GM21723 (cell line): ENCODE results near the gene HIVEP1.

Experiments
- ATAC-seq: cut with Tn5 transposase; IDR thresholded peaks from one replicate; pipeline ENCODE4 v1.9.1; 2021; ENCODE audit warnings: mild to moderate bottlenecking, moderate library complexity; ENCODE audit not compliant: unreplicated experiment

HIVEP1 gene

GRCh38 chr6:12012038-12012557, at the start of gene HIVEP1:
HIVEP1 (plus strand) TSS chr6:12012312; CDS start chr6:12015629, 3,317 bp downstream.
- no peak for ATAC-seq

DNA sequence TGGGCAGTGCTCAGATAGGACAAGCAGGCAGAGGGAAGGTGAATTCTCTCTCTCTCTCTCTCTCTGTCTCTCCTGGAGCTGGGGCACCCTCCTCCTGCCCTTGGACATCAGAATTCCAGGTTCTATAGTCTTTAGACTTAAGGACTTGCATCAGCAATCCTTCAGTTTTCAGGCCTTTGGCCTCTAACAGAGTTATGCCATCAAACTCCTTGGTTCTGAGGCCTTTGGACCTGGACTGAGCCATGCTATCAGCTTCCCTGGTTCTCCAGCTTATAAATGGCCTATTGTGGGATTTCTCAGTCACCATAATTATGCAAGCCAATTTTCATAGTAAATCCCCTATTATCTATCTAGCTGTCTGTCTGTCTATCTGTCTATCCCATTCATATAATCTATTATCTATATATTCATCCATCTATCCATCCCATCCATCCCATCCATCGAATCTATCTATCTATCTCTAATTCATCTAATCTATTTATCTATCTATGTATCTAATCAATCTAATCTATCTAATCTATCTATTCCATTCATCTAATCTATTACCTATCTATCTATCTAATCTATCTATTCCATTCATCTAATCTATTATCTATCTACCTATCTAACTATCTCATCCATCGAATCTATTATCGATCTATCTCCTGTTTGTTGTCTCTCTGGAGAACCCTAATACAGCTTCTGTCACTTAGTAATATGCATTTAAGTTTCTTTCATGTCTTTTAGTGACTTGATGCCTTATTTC, 48.2 kb upstream of the HIVEP1 start:
- no peak for ATAC-seq

- no peak for ATAC-seq
Measured at GRCh38 chr6:11964729-11965335, 47.3 kb upstream of the HIVEP1 start.

DNA sequence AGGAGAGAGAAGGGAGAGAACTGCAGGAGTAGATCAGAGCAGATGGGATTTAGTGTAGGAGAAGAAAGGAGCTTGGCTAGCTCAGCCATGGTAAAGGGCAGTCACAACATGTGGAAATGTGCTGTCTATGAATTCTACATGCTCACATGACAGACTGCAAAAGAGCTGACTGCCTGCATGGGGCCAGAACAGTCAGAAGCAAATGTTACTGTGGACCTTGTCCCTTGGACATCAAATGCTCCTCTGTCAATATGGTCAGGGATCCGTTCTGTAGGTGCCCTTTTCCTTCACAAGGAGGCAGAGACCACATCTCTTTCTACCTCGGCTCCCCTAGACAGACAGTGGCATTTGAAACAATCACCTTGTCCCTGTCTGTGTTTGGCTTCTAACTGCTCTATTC, 46.6 kb upstream of the HIVEP1 start:
- no peak for ATAC-seq

DNA sequence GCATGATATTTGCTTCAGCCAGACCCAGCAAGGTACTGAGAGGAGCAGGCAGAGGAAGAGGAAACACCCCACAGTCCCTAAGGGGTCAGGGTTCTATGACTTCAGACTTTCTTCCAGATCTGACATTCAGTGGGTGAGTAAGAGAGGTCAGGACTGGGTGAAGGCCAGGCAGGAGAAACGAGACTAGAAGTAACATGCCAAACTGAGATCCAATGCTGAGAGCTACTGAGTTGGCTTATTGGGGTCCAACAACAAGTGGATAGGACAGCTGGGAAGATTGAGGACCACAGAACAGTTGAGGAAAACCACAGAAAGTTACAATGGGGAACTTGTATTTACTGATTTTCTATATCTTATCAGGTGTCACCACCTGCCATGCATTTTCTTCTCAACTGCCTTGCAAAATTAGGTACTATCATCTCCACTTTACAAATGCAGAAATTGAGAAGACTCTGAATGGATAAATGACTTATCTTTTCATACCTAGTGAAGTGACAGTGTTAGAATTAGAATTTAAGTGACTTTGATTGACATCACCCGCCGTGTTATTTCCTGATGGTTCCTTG, 43.8 kb upstream of the HIVEP1 start:
- peak; percentile 66 for ATAC-seq

GRCh38 chr6:11969092-11969491, 43.0 kb upstream of the HIVEP1 start:
- no peak for ATAC-seq

GRCh38 chr6:11970114-11970513, 42.0 kb upstream of the HIVEP1 start:
- no peak for ATAC-seq

DNA sequence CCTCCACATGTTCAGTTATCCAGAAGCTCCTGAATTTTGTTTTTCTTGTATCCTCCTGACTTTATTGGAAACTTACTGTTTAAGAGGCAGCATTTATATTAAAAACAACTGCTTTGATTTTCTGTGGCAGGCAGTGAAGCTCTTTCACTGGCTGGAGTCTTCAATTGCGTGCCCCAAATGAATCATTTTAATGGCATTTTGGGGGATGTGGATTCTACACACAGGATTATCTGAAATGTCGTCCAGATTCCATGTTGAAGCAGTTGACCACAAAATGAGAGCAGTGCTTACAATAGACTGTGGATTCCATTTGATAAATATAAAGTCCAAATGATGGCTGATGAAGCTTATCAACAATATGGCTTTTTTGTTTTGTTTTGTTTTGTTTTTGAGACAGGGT, 41.0 kb upstream of the HIVEP1 start:
- ATAC-seq = no peak

DNA sequence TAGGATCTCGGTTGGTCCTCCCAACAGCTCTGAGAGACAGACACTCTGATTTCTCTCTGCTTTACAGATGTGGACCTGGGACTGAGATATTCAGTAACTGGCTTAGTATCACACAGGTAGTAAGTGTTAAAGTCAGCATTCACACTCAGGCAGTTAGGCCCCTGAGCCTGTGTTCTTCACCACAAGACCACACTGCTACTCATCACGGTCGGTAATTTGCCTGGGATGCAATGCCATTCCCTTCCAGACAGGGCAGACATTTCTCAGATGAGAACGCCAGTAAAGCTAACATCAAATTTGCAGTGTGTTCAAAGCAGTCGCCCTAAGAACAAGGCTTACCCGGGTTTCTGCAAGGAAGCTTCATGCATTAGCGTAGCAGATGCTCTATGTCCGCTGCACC, 39.8 kb upstream of the HIVEP1 start:
- ATAC-seq = no peak

GRCh38 chr6:11972806-11973205, 39.3 kb upstream of the HIVEP1 start:
- ATAC-seq = no peak

GRCh38 chr6:11973238-11973637, 38.9 kb upstream of the HIVEP1 start:
- no peak for ATAC-seq

DNA sequence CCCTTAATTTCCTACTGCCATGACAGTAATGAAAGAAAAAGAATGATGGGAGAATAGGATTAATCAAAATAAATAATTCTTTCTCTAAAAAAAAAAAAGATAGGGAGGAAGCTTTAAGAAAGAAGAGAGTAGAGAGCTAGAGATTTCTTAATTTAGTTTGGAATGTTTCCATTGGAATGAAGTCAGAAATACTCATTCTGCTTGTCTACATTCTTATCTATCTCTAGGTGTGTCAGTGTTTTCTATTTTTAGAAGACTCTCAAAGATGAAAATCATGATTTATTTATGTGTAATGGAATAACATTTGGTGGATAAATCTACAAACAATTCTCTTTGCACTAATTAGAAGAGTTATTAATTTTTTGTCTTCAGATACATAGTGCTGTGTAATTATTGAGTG, 38.0 kb upstream of the HIVEP1 start:
- no peak for ATAC-seq

DNA sequence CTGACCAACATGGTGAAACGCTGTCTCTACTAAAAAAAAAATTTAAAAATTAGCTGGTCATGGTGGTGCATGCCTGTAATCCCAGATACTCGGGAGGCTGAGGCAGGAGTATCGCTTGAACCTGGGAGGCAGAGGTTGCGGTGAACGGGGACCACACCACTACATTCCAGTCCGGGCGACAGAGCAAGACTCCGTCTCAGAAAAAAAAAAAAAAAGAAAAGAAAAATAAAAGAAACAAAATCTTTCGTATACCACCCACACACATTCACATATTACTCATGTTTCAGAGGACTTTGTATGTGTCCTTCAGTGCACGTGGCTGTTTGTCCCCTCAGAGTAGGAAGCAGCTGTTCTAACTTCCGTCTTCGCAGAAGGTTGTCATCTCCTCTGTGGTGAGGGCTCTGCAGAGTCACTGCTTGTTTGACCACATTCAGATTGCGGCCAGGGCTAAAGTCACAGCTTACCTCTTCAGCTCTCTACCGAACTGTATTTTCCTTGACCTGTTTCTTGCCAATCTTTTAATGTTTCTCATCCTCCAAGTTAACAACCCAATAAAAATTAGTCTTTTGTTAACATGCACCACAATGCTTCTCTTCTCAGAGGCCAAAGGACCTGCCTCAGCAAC, 36.6 kb upstream of the HIVEP1 start:
- peak; percentile 85 for ATAC-seq

DNA sequence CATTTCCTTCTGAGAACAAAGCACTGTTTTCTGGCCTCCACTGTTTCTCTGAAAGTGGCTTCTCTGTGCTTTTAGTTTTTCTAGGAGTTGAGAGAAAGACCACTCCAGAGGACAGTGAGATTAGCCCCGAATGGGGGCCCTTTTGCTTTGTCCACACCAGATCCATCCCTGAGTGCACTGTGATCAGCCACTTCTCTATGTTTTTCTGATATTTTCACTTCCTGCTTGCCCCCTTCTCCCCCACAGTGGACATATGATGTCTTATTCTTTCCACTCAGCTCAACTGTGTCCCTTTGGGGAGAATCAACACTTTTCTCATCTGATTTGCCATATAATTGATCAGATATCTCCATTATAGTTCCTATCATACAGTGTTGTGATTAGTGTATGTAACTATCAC, 35.6 kb upstream of the HIVEP1 start:
- no peak for ATAC-seq

DNA sequence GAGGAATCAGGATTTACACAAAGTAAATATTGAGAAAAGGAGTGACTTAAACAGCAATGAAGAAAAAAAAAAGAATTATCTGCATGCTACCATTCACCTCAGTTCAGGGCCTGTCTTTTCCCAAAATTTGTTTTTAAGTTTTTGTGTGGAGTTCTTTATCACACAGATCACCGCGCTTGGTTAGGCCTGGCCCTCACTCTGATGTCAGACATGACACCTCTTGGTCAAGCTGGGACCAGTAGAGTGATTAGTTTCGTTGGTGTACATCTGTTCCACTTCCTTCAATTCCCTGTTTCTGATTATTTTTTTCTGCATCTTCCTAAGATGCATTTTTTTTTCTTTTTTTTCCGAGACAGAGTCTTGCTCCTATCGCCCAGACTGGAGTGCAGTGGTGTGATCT, 34.9 kb upstream of the HIVEP1 start:
- no peak for ATAC-seq

DNA sequence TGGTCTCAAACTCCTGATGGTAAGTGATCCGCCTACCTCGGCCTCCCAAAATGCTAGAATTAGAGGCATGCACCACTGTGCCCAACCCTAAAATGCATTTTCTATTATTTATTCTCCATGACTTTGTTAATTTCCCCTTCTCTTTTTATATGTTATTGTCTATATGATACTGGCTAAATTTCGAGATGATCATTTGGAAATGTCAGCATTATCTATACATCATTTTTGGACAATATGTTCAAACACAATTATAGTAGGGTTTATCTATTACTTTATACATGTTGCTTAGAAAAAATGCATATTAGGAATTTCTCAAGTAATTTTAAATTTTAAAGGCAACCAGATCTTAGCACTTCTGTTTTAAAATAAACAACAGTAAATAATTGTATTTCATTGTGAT, 34.4 kb upstream of the HIVEP1 start:
- no peak for ATAC-seq

GRCh38 chr6:11978169-11978987, 33.7 kb upstream of the HIVEP1 start:
- no peak for ATAC-seq

DNA sequence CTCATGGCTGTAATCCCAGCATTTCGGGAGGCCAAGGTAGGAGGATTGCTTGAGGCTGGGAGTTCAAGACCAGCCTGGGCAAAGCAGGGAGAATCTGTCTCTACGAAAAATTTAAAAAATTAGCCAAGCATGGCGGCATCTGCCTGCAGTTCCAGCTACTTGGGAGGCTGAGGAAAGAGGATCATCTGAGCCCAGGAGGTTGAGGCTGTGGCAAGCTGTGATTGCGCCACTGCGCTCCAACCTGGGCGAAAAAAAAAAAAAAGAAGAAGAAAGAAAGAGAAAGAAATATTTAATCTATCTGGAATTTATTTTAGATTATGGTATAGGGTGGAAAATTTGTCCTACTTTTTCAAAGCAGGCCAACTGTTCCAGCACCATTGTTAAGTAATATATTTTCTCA, 32.2 kb upstream of the HIVEP1 start:
- ATAC-seq = no peak

- ATAC-seq = no peak
Measured at GRCh38 chr6:11983306-11983705, 28.8 kb upstream of the HIVEP1 start.

- ATAC-seq = no peak
Measured at GRCh38 chr6:11987386-11987785, 24.7 kb upstream of the HIVEP1 start.

DNA sequence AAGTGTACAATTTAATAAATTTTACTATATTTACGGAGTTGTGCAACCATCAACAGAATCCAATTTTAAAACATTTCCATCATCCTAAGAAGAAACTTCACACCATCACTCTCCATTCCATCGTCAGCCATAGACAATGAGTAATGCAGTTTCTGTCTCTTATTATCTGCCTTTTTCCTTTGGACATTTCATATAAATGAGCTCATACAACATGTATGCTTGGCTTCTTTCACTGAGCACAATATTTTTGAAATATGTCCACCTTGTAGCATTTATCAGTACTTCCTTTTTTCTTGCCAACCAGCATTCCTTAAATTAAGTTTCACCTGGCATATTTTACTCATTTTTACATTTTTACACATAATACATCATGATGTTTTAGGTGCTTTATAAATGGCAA, 22.7 kb upstream of the HIVEP1 start:
- ATAC-seq = no peak
